Retinal pigment epithelial cell (primary cell): ENCODE data around the gene POLA1.
"Not testable (repeated sequence)": the region's sequence is repeated elsewhere in the genome, so short reads cannot be mapped to it uniquely, and the experiment has no call there.

Source experiments
- DNase-seq: peaks from one replicate; pipeline ENCODE4 v3.0.0-alpha.2; 2010; ENCODE audit warnings: low read depth
- H3K4me3 ChIP-seq: 2 replicates; pipeline ENCODE4 v1.5.1; 2011; ENCODE audit warnings: mild to moderate bottlenecking, low read length, control low read depth, moderate library complexity
- TF ChIP-seq, protein P1 (sequence below): conservative IDR thresholded peaks from 2 replicates; pipeline ENCODE4 v1.5.1; 2011; ENCODE audit warnings: low read depth, low read length, control low read depth, inconsistent platforms

POLA1 gene

GRCh38 chrX:24790166-24790565 is 96.4 kb downstream of the POLA1 start:
- TF ChIP-seq, protein P1, sequence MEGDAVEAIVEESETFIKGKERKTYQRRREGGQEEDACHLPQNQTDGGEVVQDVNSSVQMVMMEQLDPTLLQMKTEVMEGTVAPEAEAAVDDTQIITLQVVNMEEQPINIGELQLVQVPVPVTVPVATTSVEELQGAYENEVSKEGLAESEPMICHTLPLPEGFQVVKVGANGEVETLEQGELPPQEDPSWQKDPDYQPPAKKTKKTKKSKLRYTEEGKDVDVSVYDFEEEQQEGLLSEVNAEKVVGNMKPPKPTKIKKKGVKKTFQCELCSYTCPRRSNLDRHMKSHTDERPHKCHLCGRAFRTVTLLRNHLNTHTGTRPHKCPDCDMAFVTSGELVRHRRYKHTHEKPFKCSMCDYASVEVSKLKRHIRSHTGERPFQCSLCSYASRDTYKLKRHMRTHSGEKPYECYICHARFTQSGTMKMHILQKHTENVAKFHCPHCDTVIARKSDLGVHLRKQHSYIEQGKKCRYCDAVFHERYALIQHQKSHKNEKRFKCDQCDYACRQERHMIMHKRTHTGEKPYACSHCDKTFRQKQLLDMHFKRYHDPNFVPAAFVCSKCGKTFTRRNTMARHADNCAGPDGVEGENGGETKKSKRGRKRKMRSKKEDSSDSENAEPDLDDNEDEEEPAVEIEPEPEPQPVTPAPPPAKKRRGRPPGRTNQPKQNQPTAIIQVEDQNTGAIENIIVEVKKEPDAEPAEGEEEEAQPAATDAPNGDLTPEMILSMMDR = no peak
- no peak for DNase-seq
- H3K4me3 ChIP-seq = no peak overlapping the region

DNA sequence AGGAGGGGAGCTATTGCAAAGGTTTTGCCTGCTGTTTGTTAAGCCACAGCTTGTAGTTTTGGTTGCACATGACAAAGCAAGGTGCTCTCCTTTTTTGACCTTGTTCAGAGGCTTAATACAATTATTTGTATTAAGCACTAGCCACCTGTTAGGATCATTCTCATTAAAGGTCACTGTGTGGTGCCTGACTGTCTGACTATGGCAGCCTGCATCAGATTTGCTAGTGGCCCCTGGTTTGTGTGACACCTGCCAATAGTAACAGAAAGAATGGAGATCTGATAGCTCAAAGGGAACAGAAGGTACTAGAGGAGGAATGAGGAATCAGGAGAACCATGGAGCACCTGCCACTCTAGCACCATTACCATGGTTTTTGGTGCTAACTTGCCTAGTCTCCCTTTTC is 102.5 kb downstream of the POLA1 start:
- TF ChIP-seq, protein P1 = no peak
- H3K4me3 ChIP-seq = no peak overlapping the region
- no peak for DNase-seq

DNA sequence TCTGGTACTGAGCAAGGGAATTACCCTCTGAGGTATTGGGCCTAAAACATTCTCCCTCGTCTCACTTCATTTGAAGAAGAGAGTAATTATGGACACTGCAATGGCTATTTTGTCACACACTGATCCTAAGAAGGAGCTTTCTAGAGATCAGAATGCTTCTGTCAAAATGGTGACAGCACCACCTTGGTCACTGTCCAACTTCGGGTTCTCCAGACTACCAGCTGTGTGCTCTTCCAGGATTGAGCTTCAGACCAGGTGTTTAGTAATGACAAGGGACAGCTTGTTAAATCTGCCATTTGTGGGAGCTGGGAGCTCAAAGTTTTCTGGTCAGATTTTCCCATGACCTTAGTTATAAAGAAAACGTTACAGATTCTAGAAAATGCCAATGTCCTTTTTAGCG is 105.4 kb downstream of the POLA1 start:
- DNase-seq = no peak
- no peak overlapping the region for H3K4me3 ChIP-seq
- TF ChIP-seq, protein P1 = no peak

GRCh38 chrX:24799565-24799964 is 105.8 kb downstream of the POLA1 start:
- no peak overlapping the region for H3K4me3 ChIP-seq
- DNase-seq = peak; percentile 46
- TF ChIP-seq, protein P1 = no peak

GRCh38 chrX:24805201-24805600 is 111.5 kb downstream of the POLA1 start:
- TF ChIP-seq, protein P1 = no peak
- DNase-seq = peak; percentile 52
- H3K4me3 ChIP-seq = peak overlapping the region; percentile 18

DNA sequence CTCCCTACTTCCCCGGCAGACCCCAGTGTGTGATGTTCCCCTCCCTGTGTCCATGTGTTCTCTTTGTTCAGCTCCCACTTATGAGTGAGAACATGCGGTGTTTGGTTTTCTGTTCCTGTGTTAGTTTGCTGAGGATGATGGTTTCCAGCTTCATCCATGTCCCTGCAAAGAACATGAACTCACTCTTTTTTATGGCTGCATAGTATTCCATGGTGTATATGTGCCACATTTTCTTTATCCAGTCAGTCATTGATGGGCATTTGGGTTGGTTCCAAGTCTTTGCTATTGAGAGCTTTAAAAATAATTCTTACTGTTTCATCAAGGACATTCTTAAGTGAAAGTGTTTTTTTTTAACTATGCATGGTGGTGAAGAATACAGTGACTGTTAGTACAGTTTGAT is 126.1 kb downstream of the POLA1 start:
- not testable (repeated sequence) for H3K4me3 ChIP-seq, DNase-seq

DNA sequence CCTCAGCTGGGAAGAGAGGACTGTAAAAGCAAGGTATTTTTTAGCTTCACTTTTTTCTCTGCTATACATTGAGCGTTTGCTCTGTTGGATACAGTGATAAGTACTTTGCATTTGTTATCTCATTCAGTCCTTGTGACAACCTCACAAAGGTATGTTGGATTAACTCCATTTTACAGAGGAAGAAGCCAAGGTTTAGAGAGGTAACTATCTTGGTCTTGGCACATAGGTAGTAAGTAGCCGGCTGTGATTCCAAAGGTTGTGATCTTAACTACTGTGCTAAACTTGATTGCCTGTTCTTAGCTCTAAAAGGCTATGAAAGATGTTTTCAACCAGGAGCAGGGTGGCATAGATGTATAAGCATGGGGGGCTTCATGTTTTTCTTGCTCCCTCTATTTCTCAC is 134.4 kb downstream of the POLA1 start:
- TF ChIP-seq, protein P1 = no peak
- no peak overlapping the region for H3K4me3 ChIP-seq
- DNase-seq = no peak

- TF ChIP-seq, protein P1 = no peak
Observed at GRCh38 chrX:24828600-24828999, 134.9 kb downstream of the POLA1 start.

More at GRCh38 chrX:24828600-24828999, 134.9 kb downstream of the POLA1 start:
- DNase-seq = no peak
- no peak overlapping the region for H3K4me3 ChIP-seq
